Endodermal cell (in vitro differentiated cells): ENCODE results near the gene OR1I1. TPM values are rescaled to one million over a fixed set of nuclear protein-coding genes. Genes with fewer than 3 reads are reported as not detected.

Experiments
- DNase-seq: peaks from one replicate; pipeline ENCODE4 v3.0.0-alpha.2; 2017
- H3K27ac ChIP-seq: 2 replicates; pipeline ENCODE4 v1.5.1; 2013; ENCODE audit warnings: mild to moderate bottlenecking, low read depth, low read length, moderate library complexity
- H3K27me3 ChIP-seq: 2 replicates; pipeline ENCODE4 v1.6.1; 2013; ENCODE audit warnings: mild to moderate bottlenecking, low read length, moderate library complexity; ENCODE audit not compliant: insufficient read depth, control insufficient read depth, poor library complexity, severe bottlenecking
- H3K36me3 ChIP-seq: 2 replicates; pipeline ENCODE4 v1.7.0; 2013; ENCODE audit warnings: mild to moderate bottlenecking, low read length, moderate library complexity; ENCODE audit not compliant: control insufficient read depth, insufficient read depth
- H3K4me1 ChIP-seq: one replicate; pipeline ENCODE4 v1.7.0; 2013; ENCODE audit warnings: low read length; ENCODE audit not compliant: control insufficient read depth, insufficient read depth
- H3K4me3 ChIP-seq: 2 replicates; pipeline ENCODE4 v1.5.1; 2013; ENCODE audit warnings: mild to moderate bottlenecking, low read length, moderate library complexity
- H3K9ac ChIP-seq: 2 replicates; pipeline ENCODE4 v1.6.1; 2013; ENCODE audit warnings: mild to moderate bottlenecking, low read length, moderate library complexity; ENCODE audit not compliant: poor library complexity, severe bottlenecking; ENCODE audit errors: extremely low read depth
- H3K9me3 ChIP-seq: 2 replicates; pipeline ENCODE4 v1.6.1; 2013; ENCODE audit warnings: mild to moderate bottlenecking, low read length, moderate library complexity; ENCODE audit not compliant: control insufficient read depth
- H3K27ac Mint-ChIP-seq: 2 replicates; pipeline ENCODE4 v1.8.0; 2020; ENCODE audit warnings: mixed read lengths
- H3K27me3 Mint-ChIP-seq: 2 replicates; pipeline ENCODE4 v1.8.0; 2021; ENCODE audit warnings: mild to moderate bottlenecking, mixed read lengths; ENCODE audit not compliant: insufficient read depth
- H3K36me3 Mint-ChIP-seq: 2 replicates; pipeline ENCODE4 v1.8.0; 2020; ENCODE audit warnings: low read depth, mixed read lengths
- H3K4me1 Mint-ChIP-seq: 2 replicates; pipeline ENCODE4 v1.8.0; 2020; ENCODE audit warnings: mixed read lengths
- H3K4me3 Mint-ChIP-seq: 2 replicates; pipeline ENCODE4 v1.8.0; 2020; ENCODE audit warnings: mild to moderate bottlenecking, moderate library complexity, mixed read lengths
- H3K9me3 Mint-ChIP-seq: 2 replicates; pipeline ENCODE4 v1.8.0; 2020; ENCODE audit warnings: mild to moderate bottlenecking, mixed read lengths
- CTCF ChIP-seq: fragments of 200-600 bp; sonication (generic); conservative IDR thresholded peaks from 2 replicates; pipeline ENCODE4 v1.5.0; 2021; ENCODE audit warnings: antibody characterized with exemption, mild to moderate bottlenecking
- WGBS, 2 experiments: methylation state at CpG; one replicate each; pipeline versions ENCODE4 v1.1.5 to v1.1.7; 2013; ENCODE audit warnings: missing lambda C conversion rate in 2 of 2, mixed read lengths in 1 of 2; ENCODE audit not compliant: insufficient coverage in 1 of 2, insufficient read length in 1 of 2; 5-methylcytosine and 5-hydroxymethylcytosine counted together
- total RNA-seq, 2 donors: library from RNA; stranded (reverse); fragmentation: NEBNext Ultra II Directional in 1 of 2; extraction: Animal tissue kit (Norgen Biotek cat#: 25700) in 1 of 2; gene quantifications; 2 replicates in 1 of 2; 3 replicates in 1 of 2; pipeline ENCODE4 v1.2.1, GENCODE V29; 2021

OR1I1 gene
- total RNA-seq, 2 donors from 2014 or later: not detected

- Mint-ChIP-seq H3K9me3 (peaks cover 64% of the 10 kb centered on the region), H3K27me3 (no peaks in the 10 kb centered on the region), H3K27ac (no peak overlapping the region), H3K36me3 (no peaks in the 10 kb centered on the region), H3K4me3 (no peak overlapping the region), H3K4me1 (no peaks in the 10 kb centered on the region)
- Histone ChIP-seq H3K4me3 (no peak overlapping the region), H3K36me3 (no peaks in the 10 kb centered on the region), H3K9ac (no peak overlapping the region), H3K4me1 (no peaks in the 10 kb centered on the region), H3K9me3 (peaks cover 54% of the 10 kb centered on the region), H3K27me3 (no peaks in the 10 kb centered on the region), H3K27ac (no peak overlapping the region)
- 83 to 86% methylated on average over 2 of the region's 3 CpGs for WGBS, 2 experiments
- DNase-seq: no peak
- no peak for TF ChIP-seq CTCF
Observed at GRCh38 chr19:15045506-15045905, 36.5 kb upstream of the OR1I1 start.

- no peak for TF ChIP-seq CTCF
- no peak overlapping the region for H3K4me3 Mint-ChIP-seq
- H3K36me3 Mint-ChIP-seq: peaks cover 2% of the 10 kb centered on the region
- 82% methylated on average over 7 to 11 of the region's 11 CpGs for WGBS, 2 experiments
- no peak for DNase-seq
- peaks cover 83% of the 10 kb centered on the region for H3K9me3 Mint-ChIP-seq
- H3K4me1 ChIP-seq: no peaks in the 10 kb centered on the region
- no peaks in the 10 kb centered on the region for H3K27me3 Mint-ChIP-seq
- peaks cover 49% of the 10 kb centered on the region for H3K9me3 ChIP-seq
- no peaks in the 10 kb centered on the region for H3K36me3 ChIP-seq
- no peak overlapping the region for H3K27ac ChIP-seq
- no peak overlapping the region for H3K4me3 ChIP-seq
- no peaks in the 10 kb centered on the region for H3K4me1 Mint-ChIP-seq
- H3K27ac Mint-ChIP-seq: no peak overlapping the region
- H3K9ac ChIP-seq: no peak overlapping the region
- no peaks in the 10 kb centered on the region for H3K27me3 ChIP-seq
Observed at GRCh38 chr19:15047680-15048079, 34.3 kb upstream of the OR1I1 start.

- no peak overlapping the region for H3K4me3 ChIP-seq
- H3K9ac ChIP-seq: no peak overlapping the region
- no peak overlapping the region for H3K27ac Mint-ChIP-seq
- WGBS, 2 experiments: 79 to 82% methylated on average over 3 to 5 of the region's 5 CpGs
- no peaks in the 10 kb centered on the region for H3K4me1 ChIP-seq
- H3K9me3 ChIP-seq: peaks cover 52% of the 10 kb centered on the region
- peaks cover 86% of the 10 kb centered on the region for H3K9me3 Mint-ChIP-seq
- no peak overlapping the region for H3K4me3 Mint-ChIP-seq
- H3K27ac ChIP-seq: no peak overlapping the region
- H3K27me3 Mint-ChIP-seq: no peaks in the 10 kb centered on the region
- no peaks in the 10 kb centered on the region for H3K4me1 Mint-ChIP-seq
- no peak for TF ChIP-seq CTCF
- DNase-seq: no peak
- no peaks in the 10 kb centered on the region for H3K27me3 ChIP-seq
- H3K36me3 ChIP-seq: no peaks in the 10 kb centered on the region
- peaks cover 2% of the 10 kb centered on the region for H3K36me3 Mint-ChIP-seq
Observed at GRCh38 chr19:15048128-15048527, 33.9 kb upstream of the OR1I1 start.
